HepG2 (cell line): Measurements from ENCODE around the gene DNAJC4. TPM values are rescaled to one million over a fixed set of nuclear protein-coding genes. Genes with fewer than 3 reads are reported as not detected.

ENCODE experiments used
- CREB3 ChIP-seq: sonication (generic); formaldehyde crosslinking; IDR thresholded peaks from 2 replicates; pipeline ENCODE4 v1.5.0; 2020; ENCODE audit warnings: missing genetic modification reagents
- ELF4 ChIP-seq: sonication (generic); formaldehyde crosslinking; IDR thresholded peaks from 2 replicates; pipeline ENCODE4 v1.5.0; 2020; ENCODE audit warnings: missing genetic modification reagents, mild to moderate bottlenecking, moderate library complexity, borderline replicate concordance
- FOXK1 ChIP-seq: sonication (generic); formaldehyde crosslinking; IDR thresholded peaks from 2 replicates; pipeline ENCODE4 v1.4.0; 2020; ENCODE audit warnings: low read depth, missing genetic modification reagents, borderline replicate concordance
- FOXP4 ChIP-seq: sonication (generic); formaldehyde crosslinking; IDR thresholded peaks from 2 replicates; pipeline ENCODE4 v1.4.0; 2020; ENCODE audit warnings: missing genetic modification reagents
- SMYD3 ChIP-seq: sonication (generic); formaldehyde crosslinking; IDR thresholded peaks from 2 replicates; pipeline ENCODE4 v1.8.1; 2023; ENCODE audit warnings: mild to moderate bottlenecking, missing genetic modification reagents
- STAT5B ChIP-seq: sonication (generic); formaldehyde crosslinking; IDR thresholded peaks from 2 replicates; pipeline ENCODE4 v1.4.0; 2020; ENCODE audit warnings: missing genetic modification reagents
- TBX3 ChIP-seq: fragments of 450-650 bp; IDR thresholded peaks from 2 replicates; pipeline ENCODE4 v1.6.1; 2017; ENCODE audit warnings: antibody characterized with exemption, mild to moderate bottlenecking, inconsistent platforms, borderline replicate concordance
- TFDP1 ChIP-seq: IDR thresholded peaks from 2 replicates; pipeline ENCODE4 v1.6.1; 2016; ENCODE audit warnings: missing compliant biosample characterization, missing genetic modification reagents, borderline replicate concordance
- ZBTB2 ChIP-seq: sonication (generic); formaldehyde crosslinking; IDR thresholded peaks from 2 replicates; pipeline ENCODE4 v1.8.0; 2022; ENCODE audit warnings: low read depth, missing genetic modification reagents
- ZNF205 ChIP-seq: IDR thresholded peaks from 2 replicates; pipeline ENCODE4 v1.6.1; 2018; ENCODE audit warnings: missing biosample characterization, missing genetic modification reagents
- ZNF274 ChIP-seq: sonication (generic); formaldehyde crosslinking; IDR thresholded peaks from 2 replicates; pipeline ENCODE4 v1.5.1; 2020; ENCODE audit warnings: mild to moderate bottlenecking, missing genetic modification reagents
- ZNF740 ChIP-seq: sonication (generic); formaldehyde crosslinking; IDR thresholded peaks from 2 replicates; pipeline ENCODE4 v1.4.0; 2020; ENCODE audit warnings: missing genetic modification reagents
- polyA plus RNA-seq, 8 experiments: library from polyadenylated mRNA; depleted of rRNA in 3 of 8; stranded (reverse) in 7 of 8; unstranded in 1 of 8; fragments of >200 nt; fragmentation: Illumina TruSeq in 4 of 8; extraction: Trizol in 4 of 8; gene quantifications; 2 replicates each; pipeline versions ENCODE4 v1.2.1 to v1.2.3, GENCODE V29; 2011 to 2016; ENCODE audit warnings: low read depth in 4 of 8, missing spikeins in 1 of 8, mixed read lengths in 1 of 8; ENCODE audit not compliant: insufficient read depth in 1 of 8
- total RNA-seq, 5 experiments: library from RNA; depleted of rRNA; stranded (reverse); fragments of >200 nt; fragmentation: Illumina TruSeq; extraction: Trizol; gene quantifications; 2 replicates each; pipeline ENCODE4 v1.2.3, GENCODE V29; 2016; ENCODE audit warnings: low read depth in 1 of 5
- TF ChIP-seq, protein P1 (sequence below): sonication (generic); formaldehyde crosslinking; IDR thresholded peaks from 2 replicates; pipeline ENCODE4 v1.4.0; 2020; ENCODE audit warnings: missing genetic modification reagents, borderline replicate concordance
- TF ChIP-seq, protein P2 (sequence below), 2 experiments: sonication (generic) in 1 of 2; formaldehyde crosslinking in 1 of 2; IDR thresholded peaks; 2 replicates each; pipeline versions ENCODE4 v1.4.0 to v1.6.1; 2018 to 2020; ENCODE audit warnings: missing genetic modification reagents in 2 of 2, borderline replicate concordance in 1 of 2, low read depth in 1 of 2, mild to moderate bottlenecking in 1 of 2, missing biosample characterization in 1 of 2

The DNAJC4 gene
- total and polyA plus RNA-seq, 2 of the 13 experiments (the other 11 are each of a cell fraction or from before 2014, with no cell fraction given) = 10.3 to 60.8 TPM

DNA sequence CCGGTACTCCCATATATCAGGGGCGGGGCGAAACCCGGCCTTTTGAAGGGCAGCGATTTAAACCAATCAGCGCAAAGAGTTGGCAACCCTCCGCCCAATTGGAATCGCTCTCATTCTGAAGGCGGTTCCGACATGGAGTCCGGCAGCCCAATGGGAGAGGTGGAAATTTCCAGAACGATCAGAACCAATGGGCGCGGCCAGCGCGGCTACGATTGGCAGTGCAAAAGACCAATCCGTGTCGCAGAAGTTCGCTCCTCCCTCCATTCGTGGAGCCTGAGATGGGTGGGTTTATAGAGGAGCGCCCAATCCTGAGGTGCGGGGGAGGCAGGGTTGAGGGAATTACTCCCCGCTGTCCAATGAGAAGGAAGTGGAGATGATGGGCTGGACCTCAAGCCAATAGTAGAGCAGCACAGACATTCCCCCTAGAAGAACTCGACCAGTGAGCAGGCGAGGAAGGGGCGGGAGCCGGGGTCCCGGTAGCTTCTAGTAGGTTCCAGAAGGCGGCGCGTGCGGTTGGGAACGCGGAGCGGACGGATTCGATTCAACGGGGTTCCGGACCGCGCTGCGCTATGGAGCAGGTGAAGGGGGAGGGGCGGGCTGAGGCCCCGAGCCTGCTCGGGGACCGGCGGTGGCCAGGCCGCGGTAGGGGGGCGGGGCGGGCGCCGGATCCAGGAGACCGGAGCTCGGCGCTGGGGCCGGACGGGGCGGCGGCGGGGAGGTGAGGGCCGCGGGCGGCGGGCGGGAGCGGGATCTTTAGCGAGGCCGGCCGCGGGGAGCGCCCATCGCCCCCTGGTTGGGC, 44.5 kb upstream of the DNAJC4 start, which contains the start of gene STIP1 (continued):
- TF ChIP-seq, protein P1, sequence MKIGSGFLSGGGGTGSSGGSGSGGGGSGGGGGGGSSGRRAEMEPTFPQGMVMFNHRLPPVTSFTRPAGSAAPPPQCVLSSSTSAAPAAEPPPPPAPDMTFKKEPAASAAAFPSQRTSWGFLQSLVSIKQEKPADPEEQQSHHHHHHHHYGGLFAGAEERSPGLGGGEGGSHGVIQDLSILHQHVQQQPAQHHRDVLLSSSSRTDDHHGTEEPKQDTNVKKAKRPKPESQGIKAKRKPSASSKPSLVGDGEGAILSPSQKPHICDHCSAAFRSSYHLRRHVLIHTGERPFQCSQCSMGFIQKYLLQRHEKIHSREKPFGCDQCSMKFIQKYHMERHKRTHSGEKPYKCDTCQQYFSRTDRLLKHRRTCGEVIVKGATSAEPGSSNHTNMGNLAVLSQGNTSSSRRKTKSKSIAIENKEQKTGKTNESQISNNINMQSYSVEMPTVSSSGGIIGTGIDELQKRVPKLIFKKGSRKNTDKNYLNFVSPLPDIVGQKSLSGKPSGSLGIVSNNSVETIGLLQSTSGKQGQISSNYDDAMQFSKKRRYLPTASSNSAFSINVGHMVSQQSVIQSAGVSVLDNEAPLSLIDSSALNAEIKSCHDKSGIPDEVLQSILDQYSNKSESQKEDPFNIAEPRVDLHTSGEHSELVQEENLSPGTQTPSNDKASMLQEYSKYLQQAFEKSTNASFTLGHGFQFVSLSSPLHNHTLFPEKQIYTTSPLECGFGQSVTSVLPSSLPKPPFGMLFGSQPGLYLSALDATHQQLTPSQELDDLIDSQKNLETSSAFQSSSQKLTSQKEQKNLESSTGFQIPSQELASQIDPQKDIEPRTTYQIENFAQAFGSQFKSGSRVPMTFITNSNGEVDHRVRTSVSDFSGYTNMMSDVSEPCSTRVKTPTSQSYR (CRISPR knock-in tag) = peak; percentile 94
- TF ChIP-seq TFDP1 (CRISPR knock-in tag) (peak; percentile 78), ZNF274 (CRISPR knock-in tag) (no peak), TBX3 (peak; percentile 90; the same call in 1 of the 2 replicates), ELF4 (no peak), FOXK1 (CRISPR knock-in tag) (peak; percentile 30; the same call in 1 of the 2 replicates), STAT5B (CRISPR knock-in tag) (0 out of 2 replicates have a peak, but pooled peaks have one; percentile 71), ZBTB2 (peak; percentile 66), ZNF205 (CRISPR knock-in tag) (peak; percentile 79), ZNF740 (CRISPR knock-in tag) (peak; percentile 48; the same call in 1 of the 2 replicates), CREB3 (CRISPR knock-in tag) (0 out of 2 replicates have a peak, but pooled peaks have one; percentile 43), FOXP4 (CRISPR knock-in tag) (no peak), SMYD3 (CRISPR knock-in tag) (0 out of 2 replicates have a peak, but pooled peaks have one; percentile 15)
- TF ChIP-seq, protein P2, sequence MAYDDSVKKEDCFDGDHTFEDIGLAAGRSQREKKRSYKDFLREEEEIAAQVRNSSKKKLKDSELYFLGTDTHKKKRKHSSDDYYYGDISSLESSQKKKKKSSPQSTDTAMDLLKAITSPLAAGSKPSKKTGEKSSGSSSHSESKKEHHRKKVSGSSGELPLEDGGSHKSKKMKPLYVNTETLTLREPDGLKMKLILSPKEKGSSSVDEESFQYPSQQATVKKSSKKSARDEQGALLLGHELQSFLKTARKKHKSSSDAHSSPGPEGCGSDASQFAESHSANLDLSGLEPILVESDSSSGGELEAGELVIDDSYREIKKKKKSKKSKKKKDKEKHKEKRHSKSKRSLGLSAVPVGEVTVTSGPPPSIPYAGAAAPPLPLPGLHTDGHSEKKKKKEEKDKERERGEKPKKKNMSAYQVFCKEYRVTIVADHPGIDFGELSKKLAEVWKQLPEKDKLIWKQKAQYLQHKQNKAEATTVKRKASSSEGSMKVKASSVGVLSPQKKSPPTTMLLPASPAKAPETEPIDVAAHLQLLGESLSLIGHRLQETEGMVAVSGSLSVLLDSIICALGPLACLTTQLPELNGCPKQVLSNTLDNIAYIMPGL (CRISPR knock-in tag; IDR thresholded peaks at IDR 0.05; ENCODE audit: borderline replicate concordance in 1 of 2, low read depth in 1 of 2) = peak; percentile 2 to 79; a peak in 1 of 4 replicates
